Measurements from ENCODE around the gene ATIC. TPM values are rescaled to one million over a fixed set of nuclear protein-coding genes. Genes with fewer than 3 reads are reported as not detected.

The ATIC gene
- total RNA-seq, 1 experiment from 2014 or later, result 173 TPM

DNA sequence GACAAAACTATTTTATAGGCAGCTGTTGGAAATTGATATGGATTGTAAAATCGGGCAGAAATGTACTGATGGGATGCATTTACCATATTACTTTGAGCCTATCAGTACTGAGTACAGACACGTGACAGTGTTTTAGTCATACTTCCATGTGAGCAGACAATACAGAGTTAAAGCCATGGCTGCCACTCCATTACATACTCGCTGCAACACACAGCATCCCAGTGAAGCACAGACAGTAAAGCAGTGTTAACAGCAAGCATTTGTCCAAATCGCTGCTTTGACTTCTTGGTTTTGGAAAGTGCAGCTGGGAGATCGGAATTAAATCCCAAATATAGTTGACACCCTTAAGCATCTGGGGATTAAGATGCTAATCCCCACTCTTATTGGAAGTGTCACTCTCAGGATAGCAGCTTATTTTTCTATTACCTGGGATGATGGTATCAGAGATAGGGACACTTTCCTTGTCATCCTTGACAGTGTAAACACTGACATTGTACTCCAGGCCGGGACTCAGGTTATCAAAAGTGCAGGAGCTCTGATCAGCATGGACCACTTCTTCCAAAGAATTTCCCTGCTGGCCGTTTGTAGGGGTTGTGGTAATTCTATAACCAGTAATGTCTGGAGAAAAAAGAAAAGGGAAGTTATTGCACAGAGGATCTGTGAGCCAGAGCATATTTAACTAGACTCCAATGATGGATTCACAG is 82.4 kb downstream of the ATIC start:
- TF ChIP-seq EGR1 (IDR thresholded peaks at IDR 0.05; ENCODE audit: low read depth) (no peak), SIN3A (IDR thresholded peaks at IDR 0.05; ENCODE audit: low read depth) (no peak), ZNF274 (IDR thresholded peaks at IDR 0.05; ENCODE audit: low read depth, low read length) (no peak), SP1 (IDR thresholded peaks at IDR 0.05; ENCODE audit: low read depth) (no peak), EZH2 (IDR thresholded peaks at IDR 0.05) (no peak), TCF7L2 (IDR thresholded peaks at IDR 0.05; ENCODE audit: borderline replicate concordance, extremely low read depth, insufficient read depth, insufficient read length) (no peak), FOSL1 (IDR thresholded peaks at IDR 0.05; ENCODE audit: low read depth) (no peak), CEBPB (IDR thresholded peaks at IDR 0.05; ENCODE audit: low read depth) (no peak)
- TF ChIP-seq, protein P1, sequence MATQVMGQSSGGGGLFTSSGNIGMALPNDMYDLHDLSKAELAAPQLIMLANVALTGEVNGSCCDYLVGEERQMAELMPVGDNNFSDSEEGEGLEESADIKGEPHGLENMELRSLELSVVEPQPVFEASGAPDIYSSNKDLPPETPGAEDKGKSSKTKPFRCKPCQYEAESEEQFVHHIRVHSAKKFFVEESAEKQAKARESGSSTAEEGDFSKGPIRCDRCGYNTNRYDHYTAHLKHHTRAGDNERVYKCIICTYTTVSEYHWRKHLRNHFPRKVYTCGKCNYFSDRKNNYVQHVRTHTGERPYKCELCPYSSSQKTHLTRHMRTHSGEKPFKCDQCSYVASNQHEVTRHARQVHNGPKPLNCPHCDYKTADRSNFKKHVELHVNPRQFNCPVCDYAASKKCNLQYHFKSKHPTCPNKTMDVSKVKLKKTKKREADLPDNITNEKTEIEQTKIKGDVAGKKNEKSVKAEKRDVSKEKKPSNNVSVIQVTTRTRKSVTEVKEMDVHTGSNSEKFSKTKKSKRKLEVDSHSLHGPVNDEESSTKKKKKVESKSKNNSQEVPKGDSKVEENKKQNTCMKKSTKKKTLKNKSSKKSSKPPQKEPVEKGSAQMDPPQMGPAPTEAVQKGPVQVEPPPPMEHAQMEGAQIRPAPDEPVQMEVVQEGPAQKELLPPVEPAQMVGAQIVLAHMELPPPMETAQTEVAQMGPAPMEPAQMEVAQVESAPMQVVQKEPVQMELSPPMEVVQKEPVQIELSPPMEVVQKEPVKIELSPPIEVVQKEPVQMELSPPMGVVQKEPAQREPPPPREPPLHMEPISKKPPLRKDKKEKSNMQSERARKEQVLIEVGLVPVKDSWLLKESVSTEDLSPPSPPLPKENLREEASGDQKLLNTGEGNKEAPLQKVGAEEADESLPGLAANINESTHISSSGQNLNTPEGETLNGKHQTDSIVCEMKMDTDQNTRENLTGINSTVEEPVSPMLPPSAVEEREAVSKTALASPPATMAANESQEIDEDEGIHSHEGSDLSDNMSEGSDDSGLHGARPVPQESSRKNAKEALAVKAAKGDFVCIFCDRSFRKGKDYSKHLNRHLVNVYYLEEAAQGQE (IDR thresholded peaks at IDR 0.05; ENCODE audit: low read depth), result no peak
- TF ChIP-seq, protein P2, sequence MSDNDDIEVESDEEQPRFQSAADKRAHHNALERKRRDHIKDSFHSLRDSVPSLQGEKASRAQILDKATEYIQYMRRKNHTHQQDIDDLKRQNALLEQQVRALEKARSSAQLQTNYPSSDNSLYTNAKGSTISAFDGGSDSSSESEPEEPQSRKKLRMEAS (IDR thresholded peaks at IDR 0.05), result no peak
- TF ChIP-seq, protein P3, sequence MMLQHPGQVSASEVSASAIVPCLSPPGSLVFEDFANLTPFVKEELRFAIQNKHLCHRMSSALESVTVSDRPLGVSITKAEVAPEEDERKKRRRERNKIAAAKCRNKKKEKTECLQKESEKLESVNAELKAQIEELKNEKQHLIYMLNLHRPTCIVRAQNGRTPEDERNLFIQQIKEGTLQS (IDR thresholded peaks at IDR 0.05), result no peak

More for the DNA sequence above, 82.4 kb downstream of the ATIC start:
- Histone ChIP-seq H3K79me2 (ENCODE audit: insufficient read depth, low read length) (no peaks in the 10 kb centered on the region), H3K4me1 (ENCODE audit: control insufficient read depth in 1 of 2, insufficient read depth in 2 of 2, low read length in 2 of 2) (peaks cover 0 to 8% of the 10 kb centered on the region in 2 experiments; a peak in 2 of 4 replicates), H3K27me3 (ENCODE audit: insufficient read depth, low read length) (no peaks in the 10 kb centered on the region), H3K4me3 (replicated peaks in 1 of 2; ENCODE audit: low read depth in 1 of 2, low read length in 2 of 2) (no peak overlapping the region), H3K9ac (ENCODE audit: low read length) (no peak overlapping the region), H3K36me3 (ENCODE audit: control insufficient read depth in 1 of 2, insufficient read depth in 2 of 2, low read length in 2 of 2) (no peaks in the 10 kb centered on the region), H3K9me3 (ENCODE audit: control insufficient read depth in 1 of 2, insufficient read depth in 1 of 2, low read depth in 1 of 2, low read length in 2 of 2) (no peaks in the 10 kb centered on the region), H3K27ac (ENCODE audit: low read depth, low read length) (no peak overlapping the region), H3K9me2 (ENCODE audit: insufficient read depth) (no peaks in the 10 kb centered on the region), H2AFZ (ENCODE audit: low read depth, low read length, poor library complexity, severe bottlenecking) (no peak overlapping the region), H4K20me1 (ENCODE audit: insufficient read depth) (no peaks in the 10 kb centered on the region), H3K4me2 (ENCODE audit: low read length) (no peak overlapping the region)
- CTCF ChIA-PET, result no interaction called here
- intact Hi-C loops (cut with micrococcal nuclease), result no loop called here
- DNase-seq (ENCODE audit: low read depth, low spot score) (no peak), ATAC-seq (no peak)
- no TSS peak for BruUV-seq (replicated peaks)
- RAD21 ChIA-PET (ENCODE audit: low non-redundant PET in 1 of 2, low total read pairs in 2 of 2, uncharacterized antibody in 2 of 2, unreplicated experiment in 2 of 2), result no interaction called here
- POLR2A ChIA-PET, result no interaction called here

All from HCT116 (cell line).